RWPE1 (cell line): Measurements from ENCODE around the gene KRT84.

Experiments used
- CTCF ChIA-PET: fragments of 350-600 bp; sonication (Branson Sonifier 250); formaldehyde crosslinking; extraction: SDS; loops from one replicate; lab custom pipeline; 2021; lab: Yijun Ruan, JAX
- POLR2A ChIA-PET: fragments of 400-600 bp; formaldehyde crosslinking; extraction: SDS; loops from one replicate; lab custom pipeline; 2020; ENCODE audit warnings: antibody characterized with exemption; ENCODE audit not compliant: low non-redundant PET; lab: Yijun Ruan, JAX
- DNase-seq: peaks from one replicate; pipeline ENCODE4 v3.0.0; 2012; ENCODE audit warnings: low spot score
- H3K27ac ChIP-seq: fragments of 450-650 bp; 2 replicates; pipeline ENCODE4 v1.5.1; 2017
- CTCF ChIP-seq: fragments of 450-650 bp; conservative IDR thresholded peaks from 2 replicates; pipeline ENCODE4 v1.5.1; 2017; ENCODE audit warnings: low read depth, mild to moderate bottlenecking

The KRT84 gene

GRCh38 chr12:52371716-52372115 is 13.7 kb downstream of the KRT84 start:
- ChIA-PET POLR2A (no interaction called here), CTCF (interaction anchor here (0.6 to 2.2 kb wide), 8 partner anchors 10 to 513 kb away, joined by 3 to 25 read pairs (median 5); no protein-coding TSS in a partner anchor)
- H3K27ac ChIP-seq, result peak overlapping the region; percentile 45
- DNase-seq, result no peak
- TF ChIP-seq CTCF, result no peak

GRCh38 chr12:52370926-52371608 is 14.4 kb downstream of the KRT84 start:
- no peak for TF ChIP-seq CTCF
- H3K27ac ChIP-seq, result peak overlapping the region; percentile 45
- CTCF ChIA-PET, result interaction anchor here (1.3 to 2.2 kb wide), 5 partner anchors 44 to 514 kb away, joined by 3 to 25 read pairs (median 7); no protein-coding TSS in a partner anchor
- POLR2A ChIA-PET, result no interaction called here
- no peak for DNase-seq

- TF ChIP-seq CTCF, result no peak
- CTCF ChIA-PET, result interaction anchor here (0.7 to 1.7 kb wide), 4 partner anchors 42 to 516 kb away, joined by 3 to 5 read pairs (median 4); no protein-coding TSS in a partner anchor
- no peak for DNase-seq
- no peak overlapping the region for H3K27ac ChIP-seq
- POLR2A ChIA-PET, result no interaction called here
Measured at GRCh38 chr12:52369809-52370208, 15.6 kb downstream of the KRT84 start.

- H3K27ac ChIP-seq, result no peak overlapping the region
- ChIA-PET CTCF (interaction anchor here (0.7 to 1.5 kb wide), 3 partner anchors 42 to 510 kb away, joined by 3 to 5 read pairs (median 4); no protein-coding TSS in a partner anchor), POLR2A (interaction anchor here (0.7 kb wide), 1 partner anchor 183 kb away, joined by 3 read pairs; no protein-coding TSS in a partner anchor)
- DNase-seq, result no peak
- TF ChIP-seq CTCF, result no peak
Measured at GRCh38 chr12:52369211-52369610, 16.2 kb downstream of the KRT84 start.

GRCh38 chr12:52368508-52368907 is 16.9 kb downstream of the KRT84 start:
- no peak for DNase-seq
- ChIA-PET POLR2A (interaction anchor here (0.7 kb wide), 1 partner anchor 183 kb away, joined by 3 read pairs; no protein-coding TSS in a partner anchor), CTCF (interaction anchor here (0.9 kb wide), 2 partner anchors 41 to 166 kb away, joined by 3 to 4 read pairs; no protein-coding TSS in a partner anchor)
- no peak overlapping the region for H3K27ac ChIP-seq
- no peak for TF ChIP-seq CTCF

GRCh38 chr12:52367876-52368275 is 17.6 kb downstream of the KRT84 start:
- no peak for DNase-seq
- H3K27ac ChIP-seq, result no peak overlapping the region
- POLR2A ChIA-PET, result no interaction called here
- TF ChIP-seq CTCF, result no peak
- CTCF ChIA-PET, result no interaction called here
